ENCODE measurements around the gene PAPOLB.

- TF ChIP-seq CTCF (IDR thresholded peaks at IDR 0.05), result no peak
- TF ChIP-seq POLR2A (IDR thresholded peaks at IDR 0.05), result no peak
Measured at GRCh38 chr7:4849390-4849789, 12.4 kb downstream of the PAPOLB start.

Data from testis (tissue), 2 donors.